DND-41 (cell line): ENCODE data around the gene EFHD2.

Source experiments
- EZH2 ChIP-seq: IDR thresholded peaks from 3 replicates; pipeline ENCODE4 v1.6.1; 2012; ENCODE audit warnings: borderline replicate concordance, low read depth, mild to moderate bottlenecking, moderate library complexity, low read length, inconsistent platforms; ENCODE audit not compliant: severe bottlenecking
- TF ChIP-seq, protein P1 (sequence below): IDR thresholded peaks from 2 replicates; pipeline ENCODE4 v1.5.1; 2012; ENCODE audit warnings: borderline replicate concordance, low read length, moderate library complexity, mild to moderate bottlenecking; ENCODE audit not compliant: poor library complexity, severe bottlenecking; ENCODE audit errors: extremely low read depth

DNA sequence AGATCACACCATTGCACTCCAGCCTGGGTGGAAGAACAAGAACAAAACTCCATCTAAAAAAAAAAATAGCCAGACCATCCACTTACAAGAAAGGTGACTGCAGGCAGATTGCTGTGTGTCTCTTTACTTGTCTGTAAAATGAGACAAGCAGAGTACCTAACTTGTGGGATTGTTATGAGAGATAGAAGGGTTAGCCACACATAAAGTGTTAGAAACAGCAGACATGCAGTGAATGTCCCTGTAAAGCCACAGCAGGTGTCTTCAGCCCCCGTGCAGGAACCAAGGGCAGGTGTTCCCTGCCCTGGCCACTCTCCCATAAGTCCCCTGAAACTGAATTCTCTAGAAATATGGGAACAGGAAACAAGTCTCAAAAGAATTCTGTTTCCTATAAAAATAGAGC, 40.8 kb upstream of the EFHD2 start:
- TF ChIP-seq, protein P1, sequence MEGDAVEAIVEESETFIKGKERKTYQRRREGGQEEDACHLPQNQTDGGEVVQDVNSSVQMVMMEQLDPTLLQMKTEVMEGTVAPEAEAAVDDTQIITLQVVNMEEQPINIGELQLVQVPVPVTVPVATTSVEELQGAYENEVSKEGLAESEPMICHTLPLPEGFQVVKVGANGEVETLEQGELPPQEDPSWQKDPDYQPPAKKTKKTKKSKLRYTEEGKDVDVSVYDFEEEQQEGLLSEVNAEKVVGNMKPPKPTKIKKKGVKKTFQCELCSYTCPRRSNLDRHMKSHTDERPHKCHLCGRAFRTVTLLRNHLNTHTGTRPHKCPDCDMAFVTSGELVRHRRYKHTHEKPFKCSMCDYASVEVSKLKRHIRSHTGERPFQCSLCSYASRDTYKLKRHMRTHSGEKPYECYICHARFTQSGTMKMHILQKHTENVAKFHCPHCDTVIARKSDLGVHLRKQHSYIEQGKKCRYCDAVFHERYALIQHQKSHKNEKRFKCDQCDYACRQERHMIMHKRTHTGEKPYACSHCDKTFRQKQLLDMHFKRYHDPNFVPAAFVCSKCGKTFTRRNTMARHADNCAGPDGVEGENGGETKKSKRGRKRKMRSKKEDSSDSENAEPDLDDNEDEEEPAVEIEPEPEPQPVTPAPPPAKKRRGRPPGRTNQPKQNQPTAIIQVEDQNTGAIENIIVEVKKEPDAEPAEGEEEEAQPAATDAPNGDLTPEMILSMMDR, result no peak
- TF ChIP-seq EZH2, result no peak
